Testis (tissue), 2 donors: Measurements from ENCODE around the gene MAGI2.

Experiments
- CTCF ChIP-seq, 3 experiments: fragments of 450-650 bp in 2 of 3; fragments of 200-600 bp in 1 of 3; sonication (generic) in 1 of 3; IDR thresholded peaks; one replicate each; pipeline ENCODE4 v1.5.1; 2016 to 2019; ENCODE audit warnings: antibody characterized with exemption in 3 of 3, mild to moderate bottlenecking in 2 of 3, moderate library complexity in 1 of 3
- POLR2A ChIP-seq: fragments of 450-650 bp; IDR thresholded peaks from one replicate; pipeline ENCODE4 v1.6.1; 2017; ENCODE audit warnings: antibody characterized with exemption, mild to moderate bottlenecking, moderate library complexity

- no peak for TF ChIP-seq CTCF (IDR thresholded peaks at IDR 0.05)
- no peak for TF ChIP-seq POLR2A
These were observed 1352.4 kb downstream of the MAGI2 start for GRCh38 chr7:78101076-78101475.
